OCI-LY3 (cell line): Measurements from ENCODE around the gene KRTAP19-3.

Experiments
- H2AFZ ChIP-seq: fragments of 200-600, 300-600 bp; shearing (Covaris generic); 2 replicates; pipeline ENCODE4 v1.6.0; 2014; ENCODE audit warnings: antibody characterized with exemption, low read depth, low read length
- H3K27ac ChIP-seq: fragments of 200-600, 300-600 bp; sonication (generic); 2 replicates; pipeline ENCODE4 v1.5.1; 2014; ENCODE audit warnings: mild to moderate bottlenecking, low read length, moderate library complexity, mixed read lengths
- H3K27me3 ChIP-seq: fragments of 200-600, 300-600 bp; sonication (generic); 2 replicates; pipeline ENCODE4 v1.6.1; 2014; ENCODE audit warnings: low read depth, low read length, mixed read lengths
- H3K36me3 ChIP-seq: fragments of 200-600, 300-600 bp; sonication (generic); replicated peaks from 2 replicates; pipeline ENCODE3; 2014; ENCODE audit warnings: low read depth, low read length, mixed read lengths
- H3K4me1 ChIP-seq: fragments of 300-600, 200-600 bp; sonication (generic); 2 replicates; pipeline ENCODE4 v1.6.1; 2014; ENCODE audit warnings: low read length, mixed read lengths
- H3K4me2 ChIP-seq: fragments of 200-600, 300-600 bp; sonication (generic); 2 replicates; pipeline ENCODE4 v1.6.1; 2014; ENCODE audit warnings: low read length, mixed read lengths
- H3K4me3 ChIP-seq: fragments of 300-600, 200-600 bp; sonication (generic); 2 replicates; pipeline ENCODE4 v1.5.1; 2014; ENCODE audit warnings: antibody characterized with exemption, mild to moderate bottlenecking, low read length, moderate library complexity
- H3K79me2 ChIP-seq: fragments of 300-600, 200-600 bp; shearing (Covaris generic); 2 replicates; pipeline ENCODE4 v1.6.1; 2014; ENCODE audit warnings: mild to moderate bottlenecking, low read length, mixed read lengths
- H3K9ac ChIP-seq: fragments of 300-600, 200-600 bp; shearing (Covaris generic); 2 replicates; pipeline ENCODE4 v1.6.0; 2014; ENCODE audit warnings: mild to moderate bottlenecking, low read length, moderate library complexity
- H3K9me3 ChIP-seq: fragments of 200-600, 300-600 bp; shearing (Covaris generic); 2 replicates; pipeline ENCODE4 v1.6.1; 2014; ENCODE audit warnings: low read length, mixed read lengths; ENCODE audit not compliant: insufficient read depth
- H4K20me1 ChIP-seq: fragments of 200-600, 300-600 bp; sonication (generic); 2 replicates; pipeline ENCODE4 v1.6.1; 2016; ENCODE audit warnings: low read length, mixed read lengths; ENCODE audit not compliant: insufficient read depth
- EZH2phosphoT487 ChIP-seq: fragments of 200-600 bp; shearing (Covaris generic); IDR thresholded peaks from 2 replicates; pipeline ENCODE4 v1.6.1; 2018; ENCODE audit warnings: antibody characterized with exemption, mixed run types, low read depth
- TF ChIP-seq, protein P1 (sequence below): fragments of 200-600, 300-600 bp; sonication (generic); IDR thresholded peaks from 2 replicates; pipeline ENCODE4 v1.5.1; 2014; ENCODE audit warnings: antibody characterized with exemption, low read length, low read depth

KRTAP19-3 gene

GRCh38 chr21:30444204-30444603 lies 47.6 kb downstream of the KRTAP19-3 start:
- H3K79me2 ChIP-seq = no peaks in the 10 kb centered on the region
- H3K9ac ChIP-seq = no peak overlapping the region
- no peaks in the 10 kb centered on the region for H3K9me3 ChIP-seq
- no peak overlapping the region for H3K27ac ChIP-seq
- no peak for TF ChIP-seq EZH2phosphoT487
- TF ChIP-seq, protein P1, sequence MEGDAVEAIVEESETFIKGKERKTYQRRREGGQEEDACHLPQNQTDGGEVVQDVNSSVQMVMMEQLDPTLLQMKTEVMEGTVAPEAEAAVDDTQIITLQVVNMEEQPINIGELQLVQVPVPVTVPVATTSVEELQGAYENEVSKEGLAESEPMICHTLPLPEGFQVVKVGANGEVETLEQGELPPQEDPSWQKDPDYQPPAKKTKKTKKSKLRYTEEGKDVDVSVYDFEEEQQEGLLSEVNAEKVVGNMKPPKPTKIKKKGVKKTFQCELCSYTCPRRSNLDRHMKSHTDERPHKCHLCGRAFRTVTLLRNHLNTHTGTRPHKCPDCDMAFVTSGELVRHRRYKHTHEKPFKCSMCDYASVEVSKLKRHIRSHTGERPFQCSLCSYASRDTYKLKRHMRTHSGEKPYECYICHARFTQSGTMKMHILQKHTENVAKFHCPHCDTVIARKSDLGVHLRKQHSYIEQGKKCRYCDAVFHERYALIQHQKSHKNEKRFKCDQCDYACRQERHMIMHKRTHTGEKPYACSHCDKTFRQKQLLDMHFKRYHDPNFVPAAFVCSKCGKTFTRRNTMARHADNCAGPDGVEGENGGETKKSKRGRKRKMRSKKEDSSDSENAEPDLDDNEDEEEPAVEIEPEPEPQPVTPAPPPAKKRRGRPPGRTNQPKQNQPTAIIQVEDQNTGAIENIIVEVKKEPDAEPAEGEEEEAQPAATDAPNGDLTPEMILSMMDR = no peak
- no peaks in the 10 kb centered on the region for H3K36me3 ChIP-seq
- H3K27me3 ChIP-seq = no peaks in the 10 kb centered on the region
- no peaks in the 10 kb centered on the region; the same call in 1 of the 2 replicates for H3K4me1 ChIP-seq
- H3K4me3 ChIP-seq = no peak overlapping the region
- no peak overlapping the region for H3K4me2 ChIP-seq
- no peaks in the 10 kb centered on the region for H4K20me1 ChIP-seq
- no peak overlapping the region for H2AFZ ChIP-seq

DNA sequence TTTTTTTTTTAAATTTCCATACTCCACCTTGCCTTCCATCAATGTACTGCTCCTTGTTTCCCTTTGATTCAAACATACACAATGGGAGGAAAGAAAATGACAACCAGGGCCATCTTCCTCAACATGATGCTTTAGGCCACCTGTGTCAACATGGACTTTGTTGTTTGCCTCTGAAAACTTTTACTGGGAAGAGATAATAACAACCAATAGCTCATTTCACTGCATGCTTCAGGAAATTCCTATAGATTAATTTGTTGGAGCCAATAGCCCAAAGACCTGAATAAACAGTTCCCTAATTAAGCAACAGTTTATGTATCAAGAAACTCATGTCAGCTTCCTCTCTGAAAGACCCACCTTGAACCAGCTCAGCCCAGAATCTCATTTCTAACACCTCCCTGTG lies 48.6 kb downstream of the KRTAP19-3 start:
- no peaks in the 10 kb centered on the region for H3K36me3 ChIP-seq
- no peak for TF ChIP-seq EZH2phosphoT487
- TF ChIP-seq, protein P1 = no peak
- H3K27ac ChIP-seq = no peak overlapping the region
- no peak overlapping the region for H3K4me2 ChIP-seq
- H3K9ac ChIP-seq = no peak overlapping the region
- no peaks in the 10 kb centered on the region for H3K27me3 ChIP-seq
- H3K9me3 ChIP-seq = no peaks in the 10 kb centered on the region
- no peak overlapping the region for H2AFZ ChIP-seq
- H3K79me2 ChIP-seq = no peaks in the 10 kb centered on the region
- no peaks in the 10 kb centered on the region for H4K20me1 ChIP-seq
- no peak overlapping the region for H3K4me3 ChIP-seq
- H3K4me1 ChIP-seq = no peaks in the 10 kb centered on the region; the same call in 1 of the 2 replicates
